Gastrocnemius medialis (tissue), 4 donors: ENCODE data around the gene ZFC3H1. TPM values are rescaled to one million over a fixed set of nuclear protein-coding genes. Genes with fewer than 3 reads are reported as not detected.

Experiments
- ATAC-seq, 2 donors: fragments of 150-250 bp; one replicate each; pipeline ENCODE4 v1.9.1; 2016
- DNase-seq, 2 donors: peaks; one replicate each; pipeline ENCODE4 v3.0.0-alpha.2; 2019
- H3K27ac ChIP-seq, 4 donors: fragments of 200-600 bp; sonication (generic); 1 replicate in 1 of 4; 2 replicates in 3 of 4; pipeline ENCODE4 v1.5.1; 2016 to 2018; ENCODE audit warnings: mild to moderate bottlenecking in 2 of 4, moderate library complexity in 1 of 4
- H3K27me3 ChIP-seq, 3 donors: fragments of 200-600 bp; sonication (generic) in 2 of 3; 1 replicate in 1 of 3; 2 replicates in 2 of 3; pipeline versions ENCODE4 v1.5.1 to v1.6.0; 2016 to 2019; ENCODE audit warnings: mild to moderate bottlenecking in 1 of 3, moderate library complexity in 1 of 3
- H3K36me3 ChIP-seq, 2 donors: fragments of 200-600 bp; sonication (generic) in 1 of 2; one replicate each; pipeline ENCODE4 v1.5.1; 2017 to 2018
- H3K4me1 ChIP-seq, 2 donors: fragments of 200-600 bp; sonication (generic) in 1 of 2; one replicate each; pipeline ENCODE4 v1.5.1; 2016 to 2017; ENCODE audit warnings: mild to moderate bottlenecking in 2 of 2
- H3K4me3 ChIP-seq, 4 donors: fragments of 200-600 bp; sonication (generic) in 3 of 4; 1 replicate in 1 of 4; 2 replicates in 3 of 4; pipeline ENCODE4 v1.5.1; 2016 to 2019; ENCODE audit warnings: mild to moderate bottlenecking in 2 of 4
- H3K9me3 ChIP-seq, 3 donors: fragments of 200-600 bp; sonication (generic) in 2 of 3; 1 replicate in 1 of 3; 2 replicates in 2 of 3; pipeline ENCODE4 v1.5.1; 2016 to 2019
- CTCF ChIP-seq, 5 experiments: fragments of 450-650 bp in 3 of 5; fragments of 200-600 bp in 2 of 5; sonication (generic) in 2 of 5; IDR thresholded peaks in 4 of 5; conservative IDR thresholded peaks in 1 of 5; 1 replicate in 4 of 5; 2 replicates in 1 of 5; pipeline ENCODE4 v1.5.1; 2016 to 2019; ENCODE audit warnings: antibody characterized with exemption in 5 of 5, mild to moderate bottlenecking in 3 of 5, moderate library complexity in 3 of 5
- POLR2A ChIP-seq, 2 donors: fragments of 450-650 bp; IDR thresholded peaks; one replicate each; pipeline ENCODE4 v1.6.1; 2017; ENCODE audit warnings: antibody characterized with exemption in 2 of 2, mild to moderate bottlenecking in 2 of 2, moderate library complexity in 2 of 2
- in situ Hi-C, 4 donors: fragments of 200-750 bp; cut with MboI; loops; one replicate each; pipeline versions ENCODE4 v1.15.0 to v1.8.0; 2017; ENCODE audit warnings: low sequenced_read_pairs in 4 of 4
- intact Hi-C: fragments of 100-400 bp; cut with DNase I; formaldehyde crosslinking; loops from one replicate; pipeline ENCODE4 v1.15.1; 2023; ENCODE audit warnings: low total_unique reads
- total RNA-seq, 4 donors: library from RNA; depleted of rRNA; stranded (reverse); fragments of >200 nt; gene quantifications; one replicate each; pipeline versions ENCODE4 v1.1.0 to v1.2.3, GENCODE V29; 2016

ZFC3H1 gene
- total RNA-seq, 4 donors from 2014 or later = 6.5 to 26.4 (median 9.1) TPM

GRCh38 chr12:71589478-71589881 is 74.2 kb downstream of the ZFC3H1 start:
- Histone ChIP-seq H3K9me3 (no peaks in the 10 kb centered on the region), H3K36me3 (no peaks in the 10 kb centered on the region), H3K27ac (no peak overlapping the region), H3K4me3 (no peak overlapping the region), H3K4me1 (no peaks in the 10 kb centered on the region), H3K27me3 (no peaks in the 10 kb centered on the region)
- intact Hi-C loops = no loop called here
- in situ Hi-C loops = no loop called here
- TF ChIP-seq POLR2A (IDR thresholded peaks at IDR 0.05) (no peak), CTCF (IDR thresholded peaks at IDR 0.05 in 4 of 5, conservative IDR thresholded peaks at IDR 0.05 in 1 of 5) (no peak)
- no peak for ATAC-seq
- DNase-seq = no peak

- TF ChIP-seq CTCF (IDR thresholded peaks at IDR 0.05 in 4 of 5, conservative IDR thresholded peaks at IDR 0.05 in 1 of 5) = no peak
- no peak for TF ChIP-seq POLR2A (IDR thresholded peaks at IDR 0.05)
- ATAC-seq (no peak), DNase-seq (no peak)
- Histone ChIP-seq H3K27ac (no peak overlapping the region), H3K9me3 (no peaks in the 10 kb centered on the region), H3K4me3 (no peak overlapping the region), H3K36me3 (peaks cover 0 to 11% of the 10 kb centered on the region in 2 donors), H3K27me3 (no peaks in the 10 kb centered on the region), H3K4me1 (no peaks in the 10 kb centered on the region)
- intact Hi-C loops (no loop called here), in situ Hi-C loops (no loop called here)
Measured at GRCh38 chr12:71587012-71587411, 76.6 kb downstream of the ZFC3H1 start.

GRCh38 chr12:71585218-71585617 is 78.4 kb downstream of the ZFC3H1 start:
- no peaks in the 10 kb centered on the region for H3K4me1 ChIP-seq
- in situ Hi-C loops = no loop called here
- no peak for TF ChIP-seq POLR2A (IDR thresholded peaks at IDR 0.05)
- no peak for TF ChIP-seq CTCF (IDR thresholded peaks at IDR 0.05 in 4 of 5, conservative IDR thresholded peaks at IDR 0.05 in 1 of 5)
- intact Hi-C loops = no loop called here
- no peaks in the 10 kb centered on the region for H3K27me3 ChIP-seq
- DNase-seq (no peak), ATAC-seq (no peak)
- H3K36me3 ChIP-seq = peaks cover 0 to 29% of the 10 kb centered on the region in 2 donors
- H3K27ac ChIP-seq = no peak overlapping the region
- H3K4me3 ChIP-seq = no peak overlapping the region
- no peaks in the 10 kb centered on the region for H3K9me3 ChIP-seq

- in situ Hi-C loops = no loop called here
- no peak for ATAC-seq
- H3K36me3 ChIP-seq = peaks cover 0 to 32% of the 10 kb centered on the region in 2 donors
Measured at GRCh38 chr12:71584356-71584755, 79.3 kb downstream of the ZFC3H1 start.

More at GRCh38 chr12:71584356-71584755, 79.3 kb downstream of the ZFC3H1 start:
- Histone ChIP-seq H3K27me3 (no peaks in the 10 kb centered on the region), H3K4me1 (no peaks in the 10 kb centered on the region), H3K9me3 (no peaks in the 10 kb centered on the region), H3K27ac (no peak overlapping the region), H3K4me3 (no peak overlapping the region)
- intact Hi-C loops = no loop called here
- DNase-seq = no peak
- no peak for TF ChIP-seq CTCF (IDR thresholded peaks at IDR 0.05 in 4 of 5, conservative IDR thresholded peaks at IDR 0.05 in 1 of 5)
- no peak for TF ChIP-seq POLR2A (IDR thresholded peaks at IDR 0.05)
